Muscle of leg (tissue), 11 donors: ENCODE data around the gene EHMT1. TPM values are rescaled to one million over a fixed set of nuclear protein-coding genes. Genes with fewer than 3 reads are reported as not detected.

Source experiments
- DNase-seq: peaks from one replicate; pipeline ENCODE4 v3.0.0; 2013
- H3K27ac ChIP-seq: one replicate; pipeline ENCODE4 v1.5.1; 2013; ENCODE audit warnings: mild to moderate bottlenecking, low read length, control low read depth
- H3K27me3 ChIP-seq: one replicate; pipeline ENCODE4 v1.6.1; 2013; ENCODE audit warnings: low read length; ENCODE audit not compliant: control insufficient read depth, insufficient read depth
- H3K36me3 ChIP-seq: one replicate; pipeline ENCODE4 v1.6.1; 2013; ENCODE audit warnings: low read length; ENCODE audit not compliant: control insufficient read depth, insufficient read depth
- H3K4me1 ChIP-seq: one replicate; pipeline ENCODE4 v1.6.1; 2013; ENCODE audit warnings: low read length; ENCODE audit not compliant: control insufficient read depth, insufficient read depth
- H3K4me3 ChIP-seq: one replicate; pipeline ENCODE4 v1.5.1; 2013; ENCODE audit warnings: low read length, control low read depth
- H3K9me3 ChIP-seq: replicated peaks from 2 replicates; pipeline ENCODE4 v1.6.1; 2013; ENCODE audit warnings: low read depth, low read length; ENCODE audit not compliant: control insufficient read depth
- WGBS: methylation state at CpG from one replicate; pipeline ENCODE4 v1.1.5; 2013; ENCODE audit warnings: missing lambda C conversion rate; ENCODE audit not compliant: insufficient coverage; 5-methylcytosine and 5-hydroxymethylcytosine counted together
- polyA plus RNA-seq, 8 donors: library from polyadenylated mRNA; unstranded; fragments of 120-200 nt; gene quantifications; one replicate each; pipeline versions ENCODE4 v1.2.1 to v1.2.3, GENCODE V29; 2013; ENCODE audit warnings: inconsistent platforms in 1 of 8, low replicate concordance in 1 of 8; ENCODE audit not compliant: insufficient read length in 8 of 8, insufficient read depth in 1 of 8
- total RNA-seq: library from RNA; stranded (reverse); fragments of 120-200 nt; gene quantifications from one replicate; pipeline ENCODE4 v1.2.4, GENCODE V29; 2013

Gene EHMT1
- total and polyA plus RNA-seq, 9 donors: 29.9 to 59.7 (median 47.7) TPM

DNA sequence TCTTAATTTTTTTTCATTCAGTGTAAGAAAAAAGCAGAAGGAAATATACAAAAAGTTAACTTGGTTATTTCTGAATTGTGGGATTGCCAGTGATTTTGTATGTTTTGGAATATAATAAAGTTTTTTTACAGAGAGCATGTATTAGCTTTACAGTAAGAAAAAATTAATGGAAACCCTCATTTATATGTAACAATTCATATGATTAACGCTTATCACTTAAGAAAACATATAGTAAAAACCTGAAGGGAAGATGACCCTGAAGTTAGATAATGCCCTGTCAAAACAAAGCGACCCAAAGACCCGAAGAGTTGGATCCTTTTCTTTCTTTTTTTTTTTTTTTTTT, 52.4 kb downstream of the EHMT1 start:
- no peak overlapping the region for H3K4me3 ChIP-seq
- 94% methylated on average over 2 of the region's 3 CpGs for WGBS
- no peaks in the 10 kb centered on the region for H3K27me3 ChIP-seq
- no peaks in the 10 kb centered on the region for H3K9me3 ChIP-seq
- H3K27ac ChIP-seq: no peak overlapping the region
- peaks cover 4% of the 10 kb centered on the region for H3K36me3 ChIP-seq
- peaks cover 36% of the 10 kb centered on the region for H3K4me1 ChIP-seq
- DNase-seq: no peak

DNA sequence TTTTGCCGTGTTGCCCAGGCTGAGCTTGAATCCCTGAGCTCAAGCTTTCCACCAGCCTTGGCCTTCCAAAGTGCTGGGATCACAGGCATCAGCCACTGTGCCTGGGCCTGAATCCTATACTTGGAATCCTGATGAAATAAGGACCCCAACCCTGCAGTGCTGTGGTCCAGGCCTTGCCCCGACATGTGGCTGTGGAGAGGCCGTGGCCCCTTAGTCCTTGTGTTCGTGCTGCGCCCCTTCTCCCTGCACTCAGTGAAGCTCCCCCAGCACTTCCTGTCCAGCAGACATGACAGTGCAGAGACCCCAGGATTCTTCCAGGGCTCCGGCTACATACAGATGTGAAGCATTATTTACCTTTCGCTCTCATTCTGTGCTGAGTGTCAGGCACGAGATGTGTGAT, 52.9 kb downstream of the EHMT1 start:
- no peak overlapping the region for H3K27ac ChIP-seq
- H3K4me1 ChIP-seq: peaks cover 30% of the 10 kb centered on the region
- H3K27me3 ChIP-seq: no peaks in the 10 kb centered on the region
- DNase-seq: no peak
- H3K9me3 ChIP-seq: no peaks in the 10 kb centered on the region
- peaks cover 4% of the 10 kb centered on the region for H3K36me3 ChIP-seq
- 77% methylated on average over 5 of the region's 8 CpGs for WGBS
- no peak overlapping the region for H3K4me3 ChIP-seq

DNA sequence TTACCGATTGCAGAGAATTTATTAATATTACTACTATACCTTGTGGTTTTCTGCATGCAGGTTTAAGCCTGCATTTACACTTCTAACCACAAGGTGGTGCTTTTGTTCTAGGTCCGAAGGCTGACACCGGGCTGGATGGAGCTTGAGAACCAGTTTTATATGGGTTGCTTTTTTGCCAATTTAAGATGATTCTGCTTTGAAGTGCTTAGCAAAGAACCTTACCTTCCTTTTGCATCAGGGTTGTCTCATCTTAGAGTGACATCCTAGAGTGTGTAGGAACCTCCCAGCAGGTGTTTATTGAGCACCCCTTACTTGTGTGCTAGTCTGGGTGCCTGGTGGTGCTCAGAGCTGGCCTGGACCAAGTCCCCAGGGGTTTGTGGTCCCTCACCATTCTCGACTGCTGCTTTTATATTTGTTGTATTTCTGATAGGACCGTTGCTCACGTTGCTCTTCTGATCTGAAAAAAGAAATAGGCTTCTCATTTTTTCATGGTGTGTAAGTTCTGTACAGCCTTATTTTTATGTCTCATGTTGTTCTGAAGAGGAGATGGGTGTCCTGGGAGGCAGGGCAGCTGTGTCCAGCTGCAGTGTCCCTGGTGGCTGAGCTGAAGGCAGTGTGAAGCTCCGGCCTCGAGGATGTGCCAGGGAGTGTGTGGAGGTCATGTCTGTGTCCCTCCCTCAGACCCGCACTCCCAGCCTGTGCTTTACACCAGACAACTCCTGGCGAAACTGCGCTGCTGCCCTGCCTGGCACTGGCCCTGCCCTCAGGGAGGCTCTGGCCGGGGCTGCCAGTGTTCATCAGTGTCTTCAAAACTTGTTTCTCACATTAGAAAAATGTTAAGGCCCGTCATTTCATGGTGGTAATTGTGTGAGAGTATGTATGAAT, 54.3 kb downstream of the EHMT1 start:
- Histone ChIP-seq H3K4me1 (peaks cover 27% of the 10 kb centered on the region), H3K27me3 (no peaks in the 10 kb centered on the region), H3K4me3 (no peak overlapping the region), H3K9me3 (no peaks in the 10 kb centered on the region), H3K36me3 (peaks cover 8% of the 10 kb centered on the region), H3K27ac (no peak overlapping the region)
- WGBS: 36% methylated on average over 8 of the region's 13 CpGs
- peak; percentile 81 for DNase-seq

DNA sequence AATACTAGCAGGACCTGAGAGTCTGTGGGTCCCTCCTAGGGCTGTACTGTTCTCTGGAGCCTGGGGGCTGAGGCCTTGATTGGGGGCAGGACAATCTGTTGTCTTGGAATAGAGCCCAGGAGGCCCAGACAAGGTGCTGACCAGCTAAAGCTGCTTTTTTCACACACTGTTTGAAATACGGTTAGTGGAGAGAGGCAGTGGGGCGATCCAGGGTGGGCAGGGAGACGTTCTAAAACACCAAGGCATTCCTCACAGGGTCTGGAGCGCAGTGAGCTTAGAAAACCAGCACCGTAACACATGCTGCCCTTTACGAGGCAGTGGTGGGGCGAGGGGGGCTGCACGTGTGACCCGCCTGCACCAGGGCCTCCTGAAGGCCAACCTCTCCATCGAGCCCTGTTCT, 55.1 kb downstream of the EHMT1 start:
- H3K27me3 ChIP-seq: no peaks in the 10 kb centered on the region
- peak overlapping the region; percentile 20 for H3K27ac ChIP-seq
- no peak overlapping the region for H3K4me3 ChIP-seq
- peaks cover 27% of the 10 kb centered on the region for H3K4me1 ChIP-seq
- peak; percentile 62 for DNase-seq
- WGBS: 19% methylated on average over 3 of the region's 10 CpGs
- H3K36me3 ChIP-seq: peaks cover 8% of the 10 kb centered on the region
- H3K9me3 ChIP-seq: no peaks in the 10 kb centered on the region

DNA sequence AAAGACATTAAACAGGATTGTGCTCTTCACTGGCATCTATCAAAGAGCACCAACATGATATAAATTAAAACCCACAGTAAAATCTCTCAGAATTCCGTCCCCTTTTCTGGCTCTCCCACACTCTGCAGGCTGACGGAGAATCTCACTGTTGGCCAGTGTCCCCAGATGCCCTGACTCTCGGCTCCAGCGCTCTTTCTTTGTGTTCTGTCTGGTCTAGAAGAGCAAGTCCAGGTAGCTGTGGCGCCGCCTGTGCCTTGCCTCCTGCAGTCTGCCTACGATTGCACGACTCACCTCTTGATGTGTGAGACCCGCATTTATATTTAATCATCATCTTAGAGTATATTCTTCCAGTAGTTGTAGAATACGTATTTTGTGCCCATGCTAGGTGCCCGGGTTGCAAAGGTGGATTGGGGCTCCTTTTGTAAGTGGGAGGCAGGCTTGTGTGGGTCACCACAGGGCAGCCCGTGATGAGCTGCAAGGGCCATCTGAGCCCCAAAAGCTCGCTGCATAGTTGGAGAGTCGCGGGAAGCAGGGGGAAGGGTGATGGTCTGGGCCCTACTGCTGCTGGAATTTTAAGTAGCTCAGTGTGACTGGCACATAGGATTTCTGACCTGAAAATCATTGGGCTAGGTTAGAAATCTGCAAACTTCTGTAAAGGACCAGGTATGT, 55.6 kb downstream of the EHMT1 start:
- no peak overlapping the region for H3K4me3 ChIP-seq
- H3K9me3 ChIP-seq: no peaks in the 10 kb centered on the region
- DNase-seq: no peak
- H3K27me3 ChIP-seq: no peaks in the 10 kb centered on the region
- WGBS: 27% methylated on average over 6 of the region's 15 CpGs
- peak overlapping the region; percentile 20 for H3K27ac ChIP-seq
- peaks cover 30% of the 10 kb centered on the region for H3K4me1 ChIP-seq
- peaks cover 4% of the 10 kb centered on the region for H3K36me3 ChIP-seq

DNA sequence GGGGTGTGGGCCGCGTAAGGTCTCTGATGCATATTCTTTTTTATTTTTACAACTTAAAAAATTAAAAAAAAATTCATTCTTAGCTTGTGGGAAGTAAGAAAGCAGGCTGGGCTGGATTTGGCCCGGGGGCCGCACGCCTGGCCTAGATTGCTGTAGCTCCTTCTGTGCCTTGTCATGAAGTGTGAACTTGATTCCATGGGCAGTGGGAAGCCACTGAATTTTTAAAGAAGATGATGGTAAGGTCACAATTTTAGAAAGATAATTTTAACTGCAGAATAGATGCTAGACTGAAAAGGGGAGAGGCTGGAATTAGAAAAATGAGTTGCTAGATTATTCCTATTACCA, 56.1 kb downstream of the EHMT1 start:
- WGBS: 78% methylated on average over 3 of the region's 5 CpGs
- Histone ChIP-seq H3K36me3 (peaks cover 4% of the 10 kb centered on the region), H3K27ac (no peak overlapping the region), H3K4me3 (no peak overlapping the region), H3K4me1 (peaks cover 30% of the 10 kb centered on the region), H3K27me3 (no peaks in the 10 kb centered on the region), H3K9me3 (no peaks in the 10 kb centered on the region)
- DNase-seq: no peak

DNA sequence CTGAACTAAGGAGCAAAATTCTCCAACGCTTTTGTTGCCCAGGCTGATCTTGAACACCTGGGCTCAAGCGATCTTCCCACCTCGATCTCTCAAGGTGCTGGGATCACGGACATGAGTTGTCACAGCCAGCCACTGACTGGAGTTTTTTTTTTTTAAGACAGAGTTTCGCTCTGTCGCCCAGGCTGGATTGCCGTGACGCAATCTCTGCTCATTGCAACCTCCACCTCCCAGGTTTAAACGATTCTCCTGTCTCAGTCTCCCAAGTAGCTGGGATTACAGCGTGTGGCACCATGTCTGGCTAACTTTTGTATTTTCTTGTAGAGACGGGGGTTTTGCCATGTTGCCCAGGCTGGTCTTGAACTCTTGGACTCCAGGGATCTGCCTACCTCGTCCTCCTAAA, 58.2 kb downstream of the EHMT1 start:
- DNase-seq: no peak
- WGBS: 95% methylated on average over 10 of the region's 12 CpGs
- peaks cover 28% of the 10 kb centered on the region for H3K4me1 ChIP-seq
- H3K27ac ChIP-seq: no peak overlapping the region
- H3K27me3 ChIP-seq: no peaks in the 10 kb centered on the region
- no peak overlapping the region for H3K4me3 ChIP-seq
- peaks cover 4% of the 10 kb centered on the region for H3K36me3 ChIP-seq
- H3K9me3 ChIP-seq: no peaks in the 10 kb centered on the region

DNA sequence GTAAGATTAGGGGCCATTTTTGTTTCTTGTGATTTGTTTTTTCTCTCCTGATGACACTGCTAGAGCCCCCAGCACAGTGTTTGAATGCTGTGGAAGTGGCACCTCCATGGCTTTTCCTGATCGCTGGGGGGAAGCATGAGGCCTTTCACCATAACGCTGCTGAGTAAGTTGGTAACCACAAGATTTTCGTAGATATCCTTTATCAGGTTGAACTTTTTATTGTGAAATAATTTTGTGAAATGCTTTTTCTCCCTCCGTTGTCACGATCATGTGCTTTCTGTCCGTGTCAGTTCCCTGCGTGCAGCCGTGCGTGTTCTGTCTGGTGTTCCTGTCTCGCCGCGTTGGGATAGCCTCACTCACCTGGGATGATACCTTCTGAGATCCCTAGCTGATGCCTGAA, 59.4 kb downstream of the EHMT1 start:
- Histone ChIP-seq H3K36me3 (peaks cover 4% of the 10 kb centered on the region), H3K4me1 (peaks cover 33% of the 10 kb centered on the region)

DNA sequence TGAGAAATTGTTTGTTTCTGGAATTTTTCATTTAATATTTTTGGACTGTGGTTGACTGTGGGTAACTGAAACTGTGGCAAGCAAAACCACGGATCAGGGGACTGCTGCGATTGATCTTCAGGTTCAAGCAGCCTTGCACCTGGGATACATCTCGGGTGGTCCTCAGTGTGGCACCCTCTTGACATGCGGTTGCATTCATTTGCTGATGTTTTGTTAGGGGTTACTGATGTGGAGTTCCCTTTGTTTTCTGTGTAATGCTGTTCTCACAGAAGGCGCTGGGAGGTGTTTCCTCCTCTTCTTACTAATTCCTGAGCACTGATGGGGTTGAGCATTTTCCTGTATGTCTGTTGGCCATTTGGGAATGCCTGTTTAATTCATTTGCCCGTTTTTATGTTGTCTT, 60.4 kb downstream of the EHMT1 start:
- Histone ChIP-seq H3K27me3 (no peaks in the 10 kb centered on the region), H3K9me3 (no peaks in the 10 kb centered on the region), H3K36me3 (peaks cover 4% of the 10 kb centered on the region), H3K4me3 (no peak overlapping the region), H3K4me1 (peaks cover 22% of the 10 kb centered on the region), H3K27ac (no peak overlapping the region)
- DNase-seq: no peak
- WGBS: 29% methylated on average over 4 of the region's 6 CpGs

More for the DNA sequence above, 59.4 kb downstream of the EHMT1 start:
- Histone ChIP-seq H3K27ac (no peak overlapping the region), H3K4me3 (no peak overlapping the region), H3K9me3 (no peaks in the 10 kb centered on the region), H3K27me3 (no peaks in the 10 kb centered on the region)
- no peak for DNase-seq
- 94% methylated on average over 9 of the region's 12 CpGs for WGBS

DNA sequence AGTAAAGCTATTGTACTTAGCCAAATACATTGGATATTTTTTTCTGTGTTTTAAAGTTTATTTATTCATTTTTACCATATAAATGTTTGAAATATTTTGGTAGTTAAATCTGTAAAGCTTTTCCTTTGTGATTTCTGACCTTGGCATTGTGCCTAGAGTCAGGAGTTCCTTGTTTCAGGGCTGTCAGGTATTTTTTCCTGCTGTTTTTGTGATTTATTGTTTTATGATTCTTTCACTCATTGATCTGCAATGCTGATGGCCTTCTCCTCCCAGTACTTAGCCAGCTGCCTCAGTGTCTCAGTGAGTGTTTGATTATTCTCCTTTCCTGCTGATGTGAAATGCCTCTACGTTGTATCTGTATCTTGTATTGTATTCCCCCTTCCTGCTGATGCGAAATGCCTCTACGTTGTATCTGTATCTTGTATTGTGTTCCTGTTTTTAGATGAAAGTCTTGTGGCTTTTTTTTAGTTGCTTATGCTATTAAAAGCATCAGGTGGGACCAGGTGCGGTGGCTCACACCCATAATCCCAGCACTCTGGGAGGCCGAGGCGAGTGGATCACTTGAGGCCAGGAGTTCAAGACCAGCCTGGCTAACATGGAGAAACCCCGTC, 61.0 kb downstream of the EHMT1 start:
- peaks cover 17% of the 10 kb centered on the region for H3K4me1 ChIP-seq
- H3K9me3 ChIP-seq: no peaks in the 10 kb centered on the region
- H3K36me3 ChIP-seq: peaks cover 4% of the 10 kb centered on the region
- DNase-seq: no peak
- no CpG with 5 or more reads among the region's 7 CpGs for WGBS
- no peak overlapping the region for H3K27ac ChIP-seq
- no peak overlapping the region for H3K4me3 ChIP-seq
- H3K27me3 ChIP-seq: no peaks in the 10 kb centered on the region
